ENCODE data around the gene MAZ. TPM values are rescaled to one million over a fixed set of nuclear protein-coding genes. Genes with fewer than 3 reads are reported as not detected.

Gene MAZ
- total and polyA plus RNA-seq, 2 of the 13 experiments (the other 11 are each of a cell fraction or from before 2014, with no cell fraction given) = 203 to 277 TPM

DNA sequence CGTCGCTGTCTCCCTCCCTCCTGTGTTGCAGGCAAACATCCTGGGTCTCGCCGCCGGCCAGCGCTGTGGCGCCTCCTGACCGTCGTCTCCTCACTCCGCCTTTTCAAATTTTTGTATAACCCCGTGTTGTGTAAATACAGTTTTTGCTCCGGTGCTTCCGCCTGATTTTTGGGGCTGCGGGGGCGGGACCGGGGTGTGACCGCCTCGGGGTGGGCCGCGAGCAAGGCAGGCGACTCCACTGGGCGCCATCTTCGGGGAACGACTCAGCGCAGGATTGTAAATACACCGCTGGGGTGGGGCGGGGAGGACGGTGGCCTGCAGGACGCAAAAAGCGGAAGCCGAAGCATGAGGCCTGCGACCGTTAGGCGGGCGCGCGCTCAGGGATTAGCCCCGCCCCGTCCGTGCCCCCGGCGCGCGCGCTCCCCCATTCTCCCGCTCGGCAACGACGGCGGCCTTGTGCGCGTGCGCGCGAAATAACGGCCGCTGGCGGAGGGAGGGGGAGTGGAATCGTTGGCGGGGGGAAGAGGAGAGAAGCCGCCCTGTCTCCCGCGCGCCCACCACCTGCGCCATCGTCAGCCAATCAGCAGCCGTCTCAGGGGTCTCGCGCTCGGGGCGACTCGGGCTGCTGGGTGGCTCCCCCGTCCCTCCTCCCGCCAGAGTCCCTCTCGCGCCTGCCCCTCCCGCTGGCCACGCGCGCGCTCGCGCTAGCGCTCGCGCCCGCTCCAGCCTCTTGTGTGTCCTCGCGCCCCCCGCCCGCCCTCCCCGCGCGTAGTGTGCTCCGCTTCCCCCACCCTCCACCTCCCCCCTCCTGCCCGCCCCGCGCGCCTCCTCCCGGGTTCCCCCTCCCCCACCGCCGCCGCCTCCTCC is 864 bp upstream of the MAZ start (continued):
- TF ChIP-seq, protein P1, sequence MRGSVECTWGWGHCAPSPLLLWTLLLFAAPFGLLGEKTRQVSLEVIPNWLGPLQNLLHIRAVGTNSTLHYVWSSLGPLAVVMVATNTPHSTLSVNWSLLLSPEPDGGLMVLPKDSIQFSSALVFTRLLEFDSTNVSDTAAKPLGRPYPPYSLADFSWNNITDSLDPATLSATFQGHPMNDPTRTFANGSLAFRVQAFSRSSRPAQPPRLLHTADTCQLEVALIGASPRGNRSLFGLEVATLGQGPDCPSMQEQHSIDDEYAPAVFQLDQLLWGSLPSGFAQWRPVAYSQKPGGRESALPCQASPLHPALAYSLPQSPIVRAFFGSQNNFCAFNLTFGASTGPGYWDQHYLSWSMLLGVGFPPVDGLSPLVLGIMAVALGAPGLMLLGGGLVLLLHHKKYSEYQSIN (CRISPR knock-in tag; IDR thresholded peaks at IDR 0.05; ENCODE audit: borderline replicate concordance) = no peak
- TF ChIP-seq, protein P2, sequence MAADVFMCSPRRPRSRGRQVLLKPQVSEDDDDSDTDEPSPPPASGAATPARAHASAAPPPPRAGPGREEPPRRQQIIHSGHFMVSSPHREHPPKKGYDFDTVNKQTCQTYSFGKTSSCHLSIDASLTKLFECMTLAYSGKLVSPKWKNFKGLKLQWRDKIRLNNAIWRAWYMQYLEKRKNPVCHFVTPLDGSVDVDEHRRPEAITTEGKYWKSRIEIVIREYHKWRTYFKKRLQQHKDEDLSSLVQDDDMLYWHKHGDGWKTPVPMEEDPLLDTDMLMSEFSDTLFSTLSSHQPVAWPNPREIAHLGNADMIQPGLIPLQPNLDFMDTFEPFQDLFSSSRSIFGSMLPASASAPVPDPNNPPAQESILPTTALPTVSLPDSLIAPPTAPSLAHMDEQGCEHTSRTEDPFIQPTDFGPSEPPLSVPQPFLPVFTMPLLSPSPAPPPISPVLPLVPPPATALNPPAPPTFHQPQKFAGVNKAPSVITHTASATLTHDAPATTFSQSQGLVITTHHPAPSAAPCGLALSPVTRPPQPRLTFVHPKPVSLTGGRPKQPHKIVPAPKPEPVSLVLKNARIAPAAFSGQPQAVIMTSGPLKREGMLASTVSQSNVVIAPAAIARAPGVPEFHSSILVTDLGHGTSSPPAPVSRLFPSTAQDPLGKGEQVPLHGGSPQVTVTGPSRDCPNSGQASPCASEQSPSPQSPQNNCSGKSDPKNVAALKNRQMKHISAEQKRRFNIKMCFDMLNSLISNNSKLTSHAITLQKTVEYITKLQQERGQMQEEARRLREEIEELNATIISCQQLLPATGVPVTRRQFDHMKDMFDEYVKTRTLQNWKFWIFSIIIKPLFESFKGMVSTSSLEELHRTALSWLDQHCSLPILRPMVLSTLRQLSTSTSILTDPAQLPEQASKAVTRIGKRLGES (CRISPR knock-in tag; IDR thresholded peaks at IDR 0.05; ENCODE audit: borderline replicate concordance) = peak; percentile 70; the same call in 1 of the 2 replicates
- peak; percentile 85 for TF ChIP-seq MXD4 (CRISPR knock-in tag; IDR thresholded peaks at IDR 0.05)
- peak; percentile 93 for TF ChIP-seq ZNF44 (CRISPR knock-in tag; IDR thresholded peaks at IDR 0.05)
- peak; percentile 95; the same call in 1 of the 2 replicates for TF ChIP-seq DNMT1 (CRISPR knock-in tag; IDR thresholded peaks at IDR 0.05)
- TF ChIP-seq ZNF782 (CRISPR knock-in tag; IDR thresholded peaks at IDR 0.05; ENCODE audit: borderline replicate concordance) = peak; percentile 76; the same call in 1 of the 2 replicates
- peak; percentile 94; the same call in 1 of the 2 replicates for TF ChIP-seq TSC22D2 (CRISPR knock-in tag; IDR thresholded peaks at IDR 0.05; ENCODE audit: borderline replicate concordance)
- TF ChIP-seq, protein P3, sequence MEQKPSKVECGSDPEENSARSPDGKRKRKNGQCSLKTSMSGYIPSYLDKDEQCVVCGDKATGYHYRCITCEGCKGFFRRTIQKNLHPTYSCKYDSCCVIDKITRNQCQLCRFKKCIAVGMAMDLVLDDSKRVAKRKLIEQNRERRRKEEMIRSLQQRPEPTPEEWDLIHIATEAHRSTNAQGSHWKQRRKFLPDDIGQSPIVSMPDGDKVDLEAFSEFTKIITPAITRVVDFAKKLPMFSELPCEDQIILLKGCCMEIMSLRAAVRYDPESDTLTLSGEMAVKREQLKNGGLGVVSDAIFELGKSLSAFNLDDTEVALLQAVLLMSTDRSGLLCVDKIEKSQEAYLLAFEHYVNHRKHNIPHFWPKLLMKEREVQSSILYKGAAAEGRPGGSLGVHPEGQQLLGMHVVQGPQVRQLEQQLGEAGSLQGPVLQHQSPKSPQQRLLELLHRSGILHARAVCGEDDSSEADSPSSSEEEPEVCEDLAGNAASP (CRISPR knock-in tag; IDR thresholded peaks at IDR 0.05; ENCODE audit: borderline replicate concordance) = peak; percentile 78
- TF ChIP-seq ZNF263 (CRISPR knock-in tag; IDR thresholded peaks at IDR 0.05) = peak; percentile 89
- TF ChIP-seq, protein P4, sequence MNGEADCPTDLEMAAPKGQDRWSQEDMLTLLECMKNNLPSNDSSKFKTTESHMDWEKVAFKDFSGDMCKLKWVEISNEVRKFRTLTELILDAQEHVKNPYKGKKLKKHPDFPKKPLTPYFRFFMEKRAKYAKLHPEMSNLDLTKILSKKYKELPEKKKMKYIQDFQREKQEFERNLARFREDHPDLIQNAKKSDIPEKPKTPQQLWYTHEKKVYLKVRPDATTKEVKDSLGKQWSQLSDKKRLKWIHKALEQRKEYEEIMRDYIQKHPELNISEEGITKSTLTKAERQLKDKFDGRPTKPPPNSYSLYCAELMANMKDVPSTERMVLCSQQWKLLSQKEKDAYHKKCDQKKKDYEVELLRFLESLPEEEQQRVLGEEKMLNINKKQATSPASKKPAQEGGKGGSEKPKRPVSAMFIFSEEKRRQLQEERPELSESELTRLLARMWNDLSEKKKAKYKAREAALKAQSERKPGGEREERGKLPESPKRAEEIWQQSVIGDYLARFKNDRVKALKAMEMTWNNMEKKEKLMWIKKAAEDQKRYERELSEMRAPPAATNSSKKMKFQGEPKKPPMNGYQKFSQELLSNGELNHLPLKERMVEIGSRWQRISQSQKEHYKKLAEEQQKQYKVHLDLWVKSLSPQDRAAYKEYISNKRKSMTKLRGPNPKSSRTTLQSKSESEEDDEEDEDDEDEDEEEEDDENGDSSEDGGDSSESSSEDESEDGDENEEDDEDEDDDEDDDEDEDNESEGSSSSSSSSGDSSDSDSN (CRISPR knock-in tag; IDR thresholded peaks at IDR 0.05) = peak; percentile 87
- TF ChIP-seq ZBTB8A (CRISPR knock-in tag; IDR thresholded peaks at IDR 0.05; ENCODE audit: borderline replicate concordance, low read depth) = 0 out of 2 replicates have a peak, but pooled peaks have one; percentile 43
- TF ChIP-seq LCORL (IDR thresholded peaks at IDR 0.05) = no peak
- peak; percentile 94 for TF ChIP-seq LCORL (CRISPR knock-in tag; IDR thresholded peaks at IDR 0.05)
- TF ChIP-seq SIX4 (CRISPR knock-in tag; IDR thresholded peaks at IDR 0.05) = peak; percentile 86
- peak; percentile 94 for TF ChIP-seq CCAR2 (optimal IDR thresholded peaks at IDR 0.05; ENCODE audit: low read depth, low read length)
- peak; percentile 99 for TF ChIP-seq REPIN1 (CRISPR knock-in tag; IDR thresholded peaks at IDR 0.05; ENCODE audit: borderline replicate concordance, low read depth)
- peak; percentile 96 for TF ChIP-seq SPEN (CRISPR knock-in tag; IDR thresholded peaks at IDR 0.05; ENCODE audit: low read depth)
- peak; percentile 96 for TF ChIP-seq FOXO1 (CRISPR knock-in tag; IDR thresholded peaks at IDR 0.05)
- TF ChIP-seq MTF1 (CRISPR knock-in tag; IDR thresholded peaks at IDR 0.05) = 0 out of 2 replicates have a peak, but pooled peaks have one; percentile 44
- TF ChIP-seq FOXA3 (CRISPR knock-in tag; IDR thresholded peaks at IDR 0.05) = peak; percentile 94

Measured in HepG2 (cell line).